WTC11 (cell line): ENCODE measurements around the gene ALPK1. TPM values are rescaled to one million over a fixed set of nuclear protein-coding genes. Genes with fewer than 3 reads are reported as not detected.

Experiments used
- ATAC-seq: fragments of 200-7000 bp; cut with Tn5 transposase; 2 replicates; pipeline ENCODE4 v1.10.0; 2021; ENCODE audit warnings: mild to moderate bottlenecking, moderate library complexity
- CTCF ChIA-PET: fragments of 300-600 bp; sonication (Branson Sonifier 250); formaldehyde crosslinking; loops from one replicate; lab custom pipeline; 2021; ENCODE audit warnings: antibody characterized with exemption; lab: Charles Lee
- POLR2A ChIA-PET: fragments of 350-600 bp; sonication (Branson Sonifier 250); formaldehyde crosslinking; loops from one replicate; lab custom pipeline; 2021; ENCODE audit warnings: antibody characterized with exemption; lab: Charles Lee
- DNase-seq: peaks from one replicate; pipeline ENCODE4 v3.0.0; 2021; ENCODE audit warnings: low spot score
- H3K27ac Mint-ChIP-seq: 2 replicates; pipeline ENCODE4 v1.8.0; 2021; ENCODE audit warnings: mixed read lengths
- H3K27me3 Mint-ChIP-seq: 2 replicates; pipeline ENCODE4 v1.8.0; 2021; ENCODE audit warnings: low read depth, mild to moderate bottlenecking, moderate library complexity, mixed read lengths
- H3K36me3 Mint-ChIP-seq: 2 replicates; pipeline ENCODE4 v1.8.0; 2021; ENCODE audit warnings: mixed read lengths
- H3K4me1 Mint-ChIP-seq: 2 replicates; pipeline ENCODE4 v1.8.0; 2022; ENCODE audit warnings: mixed read lengths
- H3K4me3 Mint-ChIP-seq: 2 replicates; pipeline ENCODE4 v1.8.0; 2021; ENCODE audit warnings: mild to moderate bottlenecking, moderate library complexity, mixed read lengths
- H3K9me3 Mint-ChIP-seq: 2 replicates; pipeline ENCODE4 v1.8.0; 2021; ENCODE audit warnings: mixed read lengths
- AFF4 ChIP-seq: sonication (generic); formaldehyde crosslinking; IDR thresholded peaks from 2 replicates; pipeline ENCODE4 v1.8.1; 2023; ENCODE audit warnings: mild to moderate bottlenecking, missing genetic modification reagents, borderline replicate concordance
- AR ChIP-seq: fragments of 250-450 bp; sonication (Bioruptor Pico); IDR thresholded peaks from 2 replicates; pipeline ENCODE4 v1.9.0; 2021; ENCODE audit warnings: mild to moderate bottlenecking
- ATF3 ChIP-seq: sonication (generic); formaldehyde crosslinking; conservative IDR thresholded peaks from 2 replicates; pipeline ENCODE4 v1.8.1; 2022; ENCODE audit warnings: mild to moderate bottlenecking, missing genetic modification reagents
- ATF6 ChIP-seq: sonication (generic); formaldehyde crosslinking; IDR thresholded peaks from 2 replicates; pipeline ENCODE4 v1.8.1; 2023; ENCODE audit warnings: mild to moderate bottlenecking, missing genetic modification reagents
- EMX1 ChIP-seq: fragments of 250-450 bp; sonication (Bioruptor Pico); IDR thresholded peaks from 2 replicates; pipeline ENCODE4 v1.8.0; 2021; ENCODE audit warnings: mild to moderate bottlenecking
- ETV6 ChIP-seq: sonication (generic); formaldehyde crosslinking; IDR thresholded peaks from 2 replicates; pipeline ENCODE4 v1.8.1; 2022; ENCODE audit warnings: mild to moderate bottlenecking, missing genetic modification reagents
- FOXP1 ChIP-seq: sonication (generic); formaldehyde crosslinking; IDR thresholded peaks from 2 replicates; pipeline ENCODE4 v1.8.0; 2022; ENCODE audit warnings: missing genetic modification reagents, mild to moderate bottlenecking, moderate library complexity, borderline replicate concordance
- KAT7 ChIP-seq: sonication (generic); formaldehyde crosslinking; IDR thresholded peaks from 2 replicates; pipeline ENCODE4 v1.8.1; 2023; ENCODE audit warnings: missing genetic modification reagents, mild to moderate bottlenecking, borderline replicate concordance
- RELA ChIP-seq: sonication (generic); formaldehyde crosslinking; IDR thresholded peaks from 2 replicates; pipeline ENCODE4 v1.8.1; 2022; ENCODE audit warnings: missing genetic modification reagents, mild to moderate bottlenecking, borderline replicate concordance
- TCF7 ChIP-seq: sonication (generic); formaldehyde crosslinking; IDR thresholded peaks from 2 replicates; pipeline ENCODE4 v1.8.0; 2022; ENCODE audit warnings: mild to moderate bottlenecking, low read depth, missing genetic modification reagents, moderate library complexity
- ZNF121 ChIP-seq: sonication (generic); formaldehyde crosslinking; IDR thresholded peaks from 2 replicates; pipeline ENCODE4 v1.8.0; 2023; ENCODE audit warnings: missing genetic modification reagents
- ZSCAN18 ChIP-seq: fragments of 250-450 bp; sonication (Bioruptor Pico); IDR thresholded peaks from 2 replicates; pipeline ENCODE4 v2.1.2; 2022; ENCODE audit warnings: mild to moderate bottlenecking, moderate library complexity
- total RNA-seq: library from RNA; stranded (reverse); gene quantifications from 3 replicates; pipeline ENCODE4 v1.2.3, GENCODE V29; 2021
- TF ChIP-seq, protein P1 (sequence below): fragments of 250-450 bp; sonication (Bioruptor Pico); IDR thresholded peaks from 2 replicates; pipeline ENCODE4 v1.9.0; 2021; ENCODE audit warnings: mild to moderate bottlenecking
- TF ChIP-seq, protein P2 (sequence below): sonication (generic); formaldehyde crosslinking; IDR thresholded peaks from 2 replicates; pipeline ENCODE4 v1.8.0; 2023; ENCODE audit warnings: missing genetic modification reagents, mild to moderate bottlenecking, borderline replicate concordance

ALPK1 gene
- total RNA-seq, 1 experiment from 2014 or later: 0.50 TPM

- Mint-ChIP-seq H3K36me3 (peaks cover 16% of the 10 kb centered on the region), H3K27ac (no peak overlapping the region), H3K9me3 (peaks cover 9% of the 10 kb centered on the region), H3K27me3 (peaks cover 2% of the 10 kb centered on the region; the same call in 1 of the 2 replicates), H3K4me1 (no peaks in the 10 kb centered on the region), H3K4me3 (no peak overlapping the region)
- DNase-seq (no peak), ATAC-seq (no peak)
- CTCF ChIA-PET: no interaction called here
- no peak for TF ChIP-seq ATF3 (CRISPR knock-in tag)
- TF ChIP-seq TCF7 (CRISPR knock-in tag): no peak
- no peak for TF ChIP-seq ATF6 (CRISPR knock-in tag)
- no peak for TF ChIP-seq KAT7 (CRISPR knock-in tag)
- TF ChIP-seq ZNF121 (CRISPR knock-in tag): no peak
- TF ChIP-seq AFF4 (CRISPR knock-in tag): no peak
- TF ChIP-seq, protein P1, sequence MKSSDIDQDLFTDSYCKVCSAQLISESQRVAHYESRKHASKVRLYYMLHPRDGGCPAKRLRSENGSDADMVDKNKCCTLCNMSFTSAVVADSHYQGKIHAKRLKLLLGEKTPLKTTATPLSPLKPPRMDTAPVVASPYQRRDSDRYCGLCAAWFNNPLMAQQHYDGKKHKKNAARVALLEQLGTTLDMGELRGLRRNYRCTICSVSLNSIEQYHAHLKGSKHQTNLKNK (CRISPR knock-in tag): no peak
- TF ChIP-seq ETV6: no peak
- TF ChIP-seq ZSCAN18 (CRISPR knock-in tag): no peak
- TF ChIP-seq, all 79 proteins: peak for 0
- POLR2A ChIA-PET: no interaction called here
These were observed 19.9 kb upstream of the ALPK1 start for GRCh38 chr4:112277220-112277619.

- peaks cover 2% of the 10 kb centered on the region; the same call in 1 of the 2 replicates for H3K27me3 Mint-ChIP-seq
- ChIA-PET CTCF (no interaction called here), POLR2A (no interaction called here)
- DNase-seq (no peak), ATAC-seq (no peak)
- no peak overlapping the region for H3K27ac Mint-ChIP-seq
- no peak overlapping the region for H3K4me3 Mint-ChIP-seq
- TF ChIP-seq RELA (CRISPR knock-in tag): no peak
- TF ChIP-seq, protein P2, sequence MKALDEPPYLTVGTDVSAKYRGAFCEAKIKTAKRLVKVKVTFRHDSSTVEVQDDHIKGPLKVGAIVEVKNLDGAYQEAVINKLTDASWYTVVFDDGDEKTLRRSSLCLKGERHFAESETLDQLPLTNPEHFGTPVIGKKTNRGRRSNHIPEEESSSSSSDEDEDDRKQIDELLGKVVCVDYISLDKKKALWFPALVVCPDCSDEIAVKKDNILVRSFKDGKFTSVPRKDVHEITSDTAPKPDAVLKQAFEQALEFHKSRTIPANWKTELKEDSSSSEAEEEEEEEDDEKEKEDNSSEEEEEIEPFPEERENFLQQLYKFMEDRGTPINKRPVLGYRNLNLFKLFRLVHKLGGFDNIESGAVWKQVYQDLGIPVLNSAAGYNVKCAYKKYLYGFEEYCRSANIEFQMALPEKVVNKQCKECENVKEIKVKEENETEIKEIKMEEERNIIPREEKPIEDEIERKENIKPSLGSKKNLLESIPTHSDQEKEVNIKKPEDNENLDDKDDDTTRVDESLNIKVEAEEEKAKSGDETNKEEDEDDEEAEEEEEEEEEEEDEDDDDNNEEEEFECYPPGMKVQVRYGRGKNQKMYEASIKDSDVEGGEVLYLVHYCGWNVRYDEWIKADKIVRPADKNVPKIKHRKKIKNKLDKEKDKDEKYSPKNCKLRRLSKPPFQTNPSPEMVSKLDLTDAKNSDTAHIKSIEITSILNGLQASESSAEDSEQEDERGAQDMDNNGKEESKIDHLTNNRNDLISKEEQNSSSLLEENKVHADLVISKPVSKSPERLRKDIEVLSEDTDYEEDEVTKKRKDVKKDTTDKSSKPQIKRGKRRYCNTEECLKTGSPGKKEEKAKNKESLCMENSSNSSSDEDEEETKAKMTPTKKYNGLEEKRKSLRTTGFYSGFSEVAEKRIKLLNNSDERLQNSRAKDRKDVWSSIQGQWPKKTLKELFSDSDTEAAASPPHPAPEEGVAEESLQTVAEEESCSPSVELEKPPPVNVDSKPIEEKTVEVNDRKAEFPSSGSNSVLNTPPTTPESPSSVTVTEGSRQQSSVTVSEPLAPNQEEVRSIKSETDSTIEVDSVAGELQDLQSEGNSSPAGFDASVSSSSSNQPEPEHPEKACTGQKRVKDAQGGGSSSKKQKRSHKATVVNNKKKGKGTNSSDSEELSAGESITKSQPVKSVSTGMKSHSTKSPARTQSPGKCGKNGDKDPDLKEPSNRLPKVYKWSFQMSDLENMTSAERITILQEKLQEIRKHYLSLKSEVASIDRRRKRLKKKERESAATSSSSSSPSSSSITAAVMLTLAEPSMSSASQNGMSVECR (CRISPR knock-in tag): no peak
- TF ChIP-seq AR: no peak
- TF ChIP-seq FOXP1 (CRISPR knock-in tag): no peak
- no peak for TF ChIP-seq EMX1 (CRISPR knock-in tag)
- H3K9me3 Mint-ChIP-seq: peaks cover 12% of the 10 kb centered on the region
- H3K36me3 Mint-ChIP-seq: peaks cover 12% of the 10 kb centered on the region
- H3K4me1 Mint-ChIP-seq: no peaks in the 10 kb centered on the region
These were observed 19.3 kb upstream of the ALPK1 start for GRCh38 chr4:112277705-112278448.
